Ishikawa (cell line): ENCODE data around the gene SCN2A.

ENCODE experiments used
- EP300 ChIP-seq: IDR thresholded peaks from 2 replicates; pipeline ENCODE4 v1.6.1; 2012; ENCODE audit warnings: borderline replicate concordance
- TF ChIP-seq, protein P1 (sequence below): IDR thresholded peaks from 2 replicates; pipeline ENCODE4 v1.6.1; 2012; ENCODE audit warnings: low read depth, mild to moderate bottlenecking
- TF ChIP-seq, protein P2 (sequence below): IDR thresholded peaks from 2 replicates; pipeline ENCODE4 v1.6.1; 2012

DNA sequence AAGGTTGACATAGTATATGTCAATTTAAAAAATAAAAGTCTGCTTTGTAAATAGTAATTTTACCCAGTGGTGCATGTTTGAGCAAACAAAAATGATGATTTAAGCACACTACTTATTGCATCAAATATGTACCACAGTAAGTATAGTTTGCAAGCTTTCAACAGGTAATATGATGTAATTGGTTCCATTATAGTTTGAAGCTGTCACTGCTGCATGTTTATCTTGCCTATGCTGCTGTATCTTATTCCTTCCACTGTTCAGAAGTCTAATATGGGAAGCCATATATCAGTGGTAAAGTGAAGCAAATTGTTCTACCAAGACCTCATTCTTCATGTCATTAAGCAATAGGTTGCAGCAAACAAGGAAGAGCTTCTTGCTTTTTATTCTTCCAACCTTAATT is 151.7 kb downstream of the SCN2A start:
- TF ChIP-seq, protein P1, sequence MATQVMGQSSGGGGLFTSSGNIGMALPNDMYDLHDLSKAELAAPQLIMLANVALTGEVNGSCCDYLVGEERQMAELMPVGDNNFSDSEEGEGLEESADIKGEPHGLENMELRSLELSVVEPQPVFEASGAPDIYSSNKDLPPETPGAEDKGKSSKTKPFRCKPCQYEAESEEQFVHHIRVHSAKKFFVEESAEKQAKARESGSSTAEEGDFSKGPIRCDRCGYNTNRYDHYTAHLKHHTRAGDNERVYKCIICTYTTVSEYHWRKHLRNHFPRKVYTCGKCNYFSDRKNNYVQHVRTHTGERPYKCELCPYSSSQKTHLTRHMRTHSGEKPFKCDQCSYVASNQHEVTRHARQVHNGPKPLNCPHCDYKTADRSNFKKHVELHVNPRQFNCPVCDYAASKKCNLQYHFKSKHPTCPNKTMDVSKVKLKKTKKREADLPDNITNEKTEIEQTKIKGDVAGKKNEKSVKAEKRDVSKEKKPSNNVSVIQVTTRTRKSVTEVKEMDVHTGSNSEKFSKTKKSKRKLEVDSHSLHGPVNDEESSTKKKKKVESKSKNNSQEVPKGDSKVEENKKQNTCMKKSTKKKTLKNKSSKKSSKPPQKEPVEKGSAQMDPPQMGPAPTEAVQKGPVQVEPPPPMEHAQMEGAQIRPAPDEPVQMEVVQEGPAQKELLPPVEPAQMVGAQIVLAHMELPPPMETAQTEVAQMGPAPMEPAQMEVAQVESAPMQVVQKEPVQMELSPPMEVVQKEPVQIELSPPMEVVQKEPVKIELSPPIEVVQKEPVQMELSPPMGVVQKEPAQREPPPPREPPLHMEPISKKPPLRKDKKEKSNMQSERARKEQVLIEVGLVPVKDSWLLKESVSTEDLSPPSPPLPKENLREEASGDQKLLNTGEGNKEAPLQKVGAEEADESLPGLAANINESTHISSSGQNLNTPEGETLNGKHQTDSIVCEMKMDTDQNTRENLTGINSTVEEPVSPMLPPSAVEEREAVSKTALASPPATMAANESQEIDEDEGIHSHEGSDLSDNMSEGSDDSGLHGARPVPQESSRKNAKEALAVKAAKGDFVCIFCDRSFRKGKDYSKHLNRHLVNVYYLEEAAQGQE, result no peak
- no peak for TF ChIP-seq EP300
- TF ChIP-seq, protein P2, sequence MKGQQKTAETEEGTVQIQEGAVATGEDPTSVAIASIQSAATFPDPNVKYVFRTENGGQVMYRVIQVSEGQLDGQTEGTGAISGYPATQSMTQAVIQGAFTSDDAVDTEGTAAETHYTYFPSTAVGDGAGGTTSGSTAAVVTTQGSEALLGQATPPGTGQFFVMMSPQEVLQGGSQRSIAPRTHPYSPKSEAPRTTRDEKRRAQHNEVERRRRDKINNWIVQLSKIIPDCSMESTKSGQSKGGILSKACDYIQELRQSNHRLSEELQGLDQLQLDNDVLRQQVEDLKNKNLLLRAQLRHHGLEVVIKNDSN, result no peak
